8988T (cell line): ENCODE results near the gene C1QTNF4.
"Not testable (repeated sequence)": the region's sequence is repeated elsewhere in the genome, so short reads cannot be mapped to it uniquely, and the experiment has no call there.

ENCODE experiments used
- DNase-seq: peaks from one replicate; pipeline ENCODE4 v3.0.0; 2011

The C1QTNF4 gene

DNA sequence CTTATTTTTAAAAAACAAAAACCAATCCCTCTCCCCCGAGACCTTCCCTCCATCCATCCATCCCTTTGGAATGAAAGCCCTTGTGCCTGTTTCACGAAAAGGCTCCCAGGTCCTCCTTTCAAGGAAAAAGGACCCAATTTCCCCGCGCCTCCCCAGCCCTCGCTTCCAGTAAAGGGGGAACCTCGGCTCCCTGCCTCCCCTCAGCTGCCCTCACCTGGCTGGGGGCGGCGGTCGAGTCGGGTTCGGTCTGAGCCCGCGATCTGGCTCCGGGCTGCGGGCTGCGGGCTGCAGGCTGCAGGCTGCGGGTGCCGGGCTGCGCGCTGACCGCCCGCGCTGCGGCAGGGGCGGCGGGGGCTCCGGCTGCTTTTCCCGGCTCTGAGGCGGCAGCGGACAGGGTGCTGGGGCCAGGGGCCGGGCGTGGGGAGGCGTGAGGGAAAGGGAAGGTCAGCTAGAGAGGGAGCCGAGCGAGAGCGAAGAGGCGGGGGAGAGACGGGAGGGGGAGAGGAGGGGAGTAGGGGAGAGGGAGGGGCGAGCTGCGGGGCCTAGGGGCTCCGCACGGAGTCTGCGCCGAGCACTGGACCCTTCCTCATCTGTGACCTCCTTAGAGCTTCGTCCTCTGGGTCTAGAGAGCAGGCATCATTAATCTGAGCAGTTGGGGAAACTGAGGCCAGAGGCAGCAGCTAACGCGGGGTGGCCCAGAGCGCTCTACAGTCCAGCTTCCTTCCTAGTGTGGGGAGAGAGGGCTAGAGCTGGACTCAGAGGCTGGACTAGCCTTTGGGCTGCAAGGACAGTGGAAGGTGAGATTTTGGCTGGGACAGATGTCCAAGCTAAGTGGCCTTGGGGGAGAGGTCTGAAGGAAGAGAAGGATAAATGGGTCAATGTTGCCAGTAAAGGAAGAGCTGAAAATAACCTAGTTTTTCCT is at the start of gene C1QTNF4:
Gene C1QTNF4 (minus strand): TSS at position 478 of the 922 bp plus-strand sequence. CDS start 3,601 bp downstream, outside the sequence.
- DNase-seq, result no peak

DNA sequence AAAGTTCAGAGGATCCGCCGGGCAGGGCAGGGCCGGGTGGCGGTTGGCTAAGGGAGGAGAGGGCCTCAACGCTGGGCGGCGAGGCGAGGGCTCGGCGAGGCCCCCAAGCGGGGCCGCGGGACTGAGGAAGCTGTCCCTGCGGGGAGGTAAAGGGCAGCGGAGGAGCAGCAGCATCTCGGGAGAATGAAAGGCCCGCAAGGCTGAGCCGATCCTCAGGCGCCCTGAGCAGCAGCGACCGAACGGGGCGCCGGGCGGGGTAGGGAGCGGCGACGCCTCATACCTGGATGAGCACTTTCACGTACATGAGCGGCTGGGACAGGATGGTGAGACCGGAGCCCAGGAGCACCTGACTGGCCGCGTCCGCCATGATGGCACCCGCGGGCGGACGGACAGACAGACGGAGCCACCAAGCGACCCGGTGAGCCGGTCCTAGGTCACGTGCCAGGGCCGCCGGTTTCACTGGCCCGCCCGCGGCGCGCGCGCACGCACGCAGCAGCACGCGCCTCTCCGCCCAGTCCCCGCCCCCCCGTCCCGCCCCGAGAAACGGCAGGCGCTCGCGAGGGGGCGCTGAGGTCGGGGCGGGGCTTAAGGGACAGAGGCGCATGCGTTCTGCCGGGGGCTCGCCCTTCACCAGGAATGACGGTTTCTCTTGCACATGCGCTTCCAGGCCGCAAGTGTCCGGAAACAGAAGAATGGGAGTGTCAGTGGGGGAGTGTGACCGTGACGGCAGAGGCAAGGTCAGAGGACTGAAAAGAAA is 48.1 kb upstream of the C1QTNF4 start, which contains the start of gene MTCH2:
Gene MTCH2 (minus strand): TSS at position 461 of the 757 bp plus-strand sequence. CDS start 94 bp downstream, at position 367.
- DNase-seq, result peak; percentile 88

DNA sequence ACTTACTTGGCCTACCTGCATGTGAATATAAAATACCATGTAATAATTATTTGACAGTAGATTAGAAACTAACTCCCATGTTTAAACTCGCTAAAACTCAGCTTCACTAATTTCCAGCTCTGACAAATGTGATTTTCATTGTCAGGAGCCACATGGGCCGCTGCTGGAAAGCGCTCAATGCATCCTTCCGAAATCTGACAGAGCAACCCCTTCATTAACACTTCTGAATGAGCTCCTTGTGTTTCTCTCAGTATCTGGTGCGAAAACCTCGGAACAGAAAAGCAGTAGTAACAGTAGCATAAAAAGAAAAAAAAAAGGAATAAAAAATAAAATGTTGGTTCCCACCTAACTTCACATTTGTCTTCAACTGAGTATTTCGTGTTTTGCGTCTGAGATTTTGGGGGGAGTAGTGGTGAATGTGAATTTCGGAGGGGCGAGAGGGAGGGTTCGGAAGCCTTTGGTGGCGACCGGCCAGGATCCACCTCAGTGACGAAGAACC is 47.4 kb upstream of the C1QTNF4 start:
- no peak for DNase-seq

GRCh38 chr11:47640506-47640905 is 46.3 kb upstream of the C1QTNF4 start:
- not testable (repeated sequence) for DNase-seq

DNA sequence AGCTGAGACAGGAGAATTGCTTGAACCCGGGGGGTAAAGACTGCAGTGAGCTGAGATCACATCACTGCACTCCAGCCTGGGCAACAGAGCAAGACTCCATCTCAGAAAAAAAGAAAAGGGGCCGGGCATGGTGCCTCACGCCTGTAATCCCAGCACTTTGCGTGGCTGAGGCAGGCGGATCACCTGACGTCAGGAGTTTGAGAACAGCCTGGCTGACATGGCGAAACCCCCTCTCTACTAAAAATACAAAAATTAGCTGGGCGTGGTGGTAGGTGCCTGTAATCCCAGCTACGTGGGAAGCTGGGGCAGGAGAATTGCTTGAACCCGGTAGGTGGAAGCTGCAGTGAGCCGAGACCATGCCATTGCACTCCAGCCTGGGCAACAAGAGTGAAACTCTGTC is 42.1 kb upstream of the C1QTNF4 start:
- not testable (repeated sequence) for DNase-seq

GRCh38 chr11:47631473-47631872 is 37.3 kb upstream of the C1QTNF4 start:
- no peak for DNase-seq

GRCh38 chr11:47628026-47628425 is 33.8 kb upstream of the C1QTNF4 start:
- DNase-seq, result no peak

GRCh38 chr11:47626234-47626633 is 32.0 kb upstream of the C1QTNF4 start:
- DNase-seq, result no peak

- no peak for DNase-seq
These were observed 26.7 kb upstream of the C1QTNF4 start for GRCh38 chr11:47620836-47621378.

DNA sequence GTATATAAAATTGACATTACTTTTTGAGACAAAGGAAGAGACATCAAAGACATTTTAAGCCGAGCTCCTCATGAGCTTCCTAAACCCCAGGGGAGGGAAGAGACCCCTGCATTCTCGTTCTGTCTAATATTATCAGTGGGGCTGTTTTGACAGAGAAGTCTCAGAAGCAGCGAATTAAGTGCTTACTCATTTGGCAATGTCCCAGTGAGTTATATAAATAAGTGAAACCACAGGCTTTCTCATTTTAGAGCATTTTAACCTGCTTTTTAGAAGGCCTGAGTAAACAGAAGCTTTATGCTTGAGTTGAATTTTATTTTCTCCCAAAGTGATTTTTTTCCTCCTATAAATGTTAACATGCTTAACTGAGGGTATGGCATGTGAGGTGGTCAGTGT is 23.2 kb upstream of the C1QTNF4 start:
- no peak for DNase-seq

DNA sequence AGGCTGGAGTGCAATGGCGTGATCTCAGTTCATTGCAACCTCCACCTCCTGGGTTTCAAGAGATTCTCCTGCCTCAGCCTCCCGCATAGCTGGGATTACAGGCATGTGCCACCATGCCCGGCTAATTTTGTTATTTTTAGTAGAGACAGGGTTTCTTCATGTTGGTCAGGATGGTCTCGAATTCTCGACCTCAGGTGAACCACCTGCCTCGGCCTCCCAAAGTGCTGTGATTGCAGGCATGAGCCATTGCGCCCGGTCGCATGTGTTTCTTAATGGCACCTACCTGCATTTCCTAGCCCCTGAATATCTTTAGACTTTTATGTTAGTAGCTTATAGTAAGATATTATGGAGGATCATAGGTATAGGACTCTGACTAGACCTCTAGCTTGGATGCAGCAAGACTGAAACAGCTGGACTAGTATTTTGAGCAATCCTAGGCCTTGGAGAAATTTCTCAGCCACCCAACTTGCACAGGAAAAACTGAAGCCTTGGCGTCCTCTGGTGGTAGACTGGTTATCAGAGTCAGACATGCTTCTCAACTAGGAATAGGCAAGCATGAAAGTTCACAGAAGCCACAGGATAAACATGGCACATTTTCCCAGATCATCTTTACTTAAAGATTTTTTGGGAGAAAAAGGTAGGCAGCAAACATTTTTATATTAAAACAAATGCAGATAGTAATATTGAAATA is 22.7 kb upstream of the C1QTNF4 start:
- peak; percentile 56 for DNase-seq

- no peak for DNase-seq
These were observed 21.0 kb upstream of the C1QTNF4 start for GRCh38 chr11:47615249-47615648.

DNA sequence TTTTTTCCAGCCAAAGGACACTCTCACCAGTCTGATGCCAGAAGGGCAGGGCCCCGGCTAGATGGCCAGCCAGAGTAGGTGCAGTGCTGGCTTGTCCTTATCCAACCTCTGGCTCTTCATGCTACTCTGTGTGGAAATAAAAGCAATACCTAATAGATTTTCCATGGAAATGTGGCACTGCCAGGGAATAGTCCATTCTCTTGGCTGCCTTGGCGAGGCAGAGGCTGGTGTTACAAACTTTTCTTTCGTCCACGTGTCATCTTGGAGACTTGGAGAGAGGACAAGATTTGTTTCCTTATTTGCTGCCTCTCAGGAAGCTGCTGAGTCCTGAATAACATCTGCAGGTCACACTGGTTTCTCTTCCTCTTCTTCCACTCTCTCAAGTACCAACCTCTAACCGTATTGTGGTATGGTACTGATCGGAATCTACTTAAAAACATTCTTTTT is 17.2 kb upstream of the C1QTNF4 start:
- no peak for DNase-seq

DNA sequence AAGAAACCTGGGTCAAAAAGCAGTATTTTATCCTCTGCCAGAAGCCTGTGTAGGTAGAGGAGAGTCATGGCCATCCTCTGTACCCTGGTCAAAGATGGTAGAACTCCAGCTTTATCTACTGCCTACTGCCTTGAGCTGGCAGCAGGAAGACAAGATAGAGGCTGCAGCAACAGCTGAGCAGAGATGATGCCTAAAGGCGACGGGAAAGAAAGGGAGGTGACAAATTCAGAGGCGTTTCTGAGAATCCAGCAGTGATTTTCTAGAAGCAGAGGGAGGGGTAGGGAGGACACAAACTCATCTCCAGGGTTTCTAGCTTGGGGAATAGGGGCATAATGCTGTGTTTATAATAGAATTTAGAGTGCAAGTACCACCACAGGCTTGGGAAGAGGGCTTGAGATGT is 15.5 kb upstream of the C1QTNF4 start:
- DNase-seq, result no peak

DNA sequence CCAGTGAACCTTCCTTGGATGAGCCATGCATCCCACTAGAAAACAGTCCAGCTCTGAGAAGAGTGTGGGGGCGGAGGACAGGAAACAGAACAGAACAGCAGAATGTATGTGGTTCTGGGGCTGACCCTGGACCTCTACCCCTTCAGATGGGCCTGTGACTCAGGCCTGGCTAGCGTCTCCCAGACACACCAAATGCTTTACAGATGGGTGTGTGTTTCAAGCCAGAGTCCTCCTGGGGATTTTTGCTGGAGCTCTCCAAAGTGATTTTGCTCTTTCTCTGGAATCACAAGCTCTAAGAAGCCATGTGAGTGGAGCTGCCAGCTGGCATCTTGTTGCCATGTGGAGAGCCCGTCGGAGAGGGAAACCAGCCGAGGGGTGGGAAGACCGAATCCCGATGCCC is 13.2 kb upstream of the C1QTNF4 start:
- no peak for DNase-seq

DNA sequence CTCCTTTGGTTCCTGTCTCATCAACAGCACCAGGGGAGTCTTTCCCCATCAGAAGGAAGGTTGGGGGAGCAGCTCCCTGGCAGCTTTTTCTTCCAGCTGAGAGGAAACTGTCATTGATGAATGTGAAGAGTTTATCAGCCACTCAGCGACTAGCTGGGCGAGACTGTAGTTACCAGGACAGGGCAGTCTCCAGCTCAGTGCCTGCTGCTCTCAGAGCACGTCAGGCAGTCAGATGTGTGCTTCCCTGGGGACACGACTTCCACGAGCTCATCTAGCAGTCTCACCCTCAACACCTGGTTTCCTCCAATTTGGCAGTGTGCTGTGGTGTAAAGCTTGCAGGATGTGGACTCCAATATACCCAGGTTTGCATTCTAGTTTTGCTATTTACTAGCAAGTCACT is 12.5 kb upstream of the C1QTNF4 start:
- no peak for DNase-seq

GRCh38 chr11:47605921-47606320 is 11.7 kb upstream of the C1QTNF4 start:
- no peak for DNase-seq

DNA sequence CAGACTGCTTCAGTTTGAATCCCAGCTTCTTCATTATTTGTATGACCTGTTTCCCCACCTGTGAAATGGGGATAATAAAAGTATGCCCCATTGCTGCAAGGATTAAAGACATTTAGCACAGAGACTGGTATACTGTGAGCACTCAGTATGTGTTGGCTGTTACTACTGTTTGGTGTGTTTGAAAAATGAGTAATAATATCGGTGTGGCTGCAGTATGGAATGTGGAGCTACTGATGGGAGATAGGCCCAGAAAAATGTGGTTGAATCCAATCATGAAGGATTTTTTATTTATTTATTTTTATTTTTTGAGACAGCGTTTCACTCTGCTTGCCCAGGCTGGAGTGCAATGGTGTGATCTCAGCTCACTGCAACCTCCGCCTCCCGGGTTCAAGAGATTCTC is 9.1 kb upstream of the C1QTNF4 start:
- DNase-seq, result no peak

DNA sequence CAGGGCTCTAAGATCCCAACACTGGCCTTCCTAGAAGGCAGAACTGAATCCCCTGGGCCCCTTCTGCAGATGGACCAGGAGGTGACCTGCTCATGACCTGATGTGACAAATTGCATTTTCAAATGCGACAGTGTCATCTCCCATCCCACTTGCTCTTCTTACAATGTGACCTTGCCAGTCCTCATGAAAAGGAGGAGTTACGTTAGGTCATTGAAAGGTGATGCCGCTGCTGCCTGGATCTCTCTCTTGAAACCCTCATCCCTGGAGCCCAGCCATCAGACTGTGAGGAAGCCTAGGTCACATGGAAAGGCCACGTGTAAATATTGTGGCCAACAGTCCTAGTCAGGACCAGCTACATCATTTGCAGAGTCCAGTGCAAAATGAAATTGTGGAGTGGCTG is 5.7 kb upstream of the C1QTNF4 start:
- DNase-seq, result no peak

GRCh38 chr11:47595967-47596366 is 1.8 kb upstream of the C1QTNF4 start:
- no peak for DNase-seq

GRCh38 chr11:47595029-47595428 is 818 bp upstream of the C1QTNF4 start:
- no peak for DNase-seq

DNA sequence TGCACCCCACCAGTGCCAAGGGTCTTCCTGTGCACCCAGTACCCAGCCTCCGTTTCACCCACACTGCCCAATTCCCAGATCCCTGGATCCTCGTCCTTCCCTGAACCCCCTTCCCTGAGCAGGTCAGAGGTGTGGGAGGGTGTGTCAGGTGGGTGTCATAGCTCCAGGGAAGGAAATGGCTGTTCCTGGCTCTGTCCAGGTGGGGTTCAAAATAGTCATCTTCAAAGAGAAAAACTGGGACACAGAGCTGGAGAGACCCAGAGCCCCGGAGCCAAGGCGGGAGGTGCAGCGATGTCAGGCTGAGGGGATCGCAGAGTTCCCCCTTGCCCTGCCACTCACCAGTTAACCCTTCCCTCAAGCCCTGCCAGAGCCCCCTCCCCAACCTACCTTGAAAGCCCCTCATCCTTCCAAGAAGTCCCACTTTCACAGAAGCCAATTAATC is 698 bp downstream of the C1QTNF4 start:
- DNase-seq, result no peak

DNA sequence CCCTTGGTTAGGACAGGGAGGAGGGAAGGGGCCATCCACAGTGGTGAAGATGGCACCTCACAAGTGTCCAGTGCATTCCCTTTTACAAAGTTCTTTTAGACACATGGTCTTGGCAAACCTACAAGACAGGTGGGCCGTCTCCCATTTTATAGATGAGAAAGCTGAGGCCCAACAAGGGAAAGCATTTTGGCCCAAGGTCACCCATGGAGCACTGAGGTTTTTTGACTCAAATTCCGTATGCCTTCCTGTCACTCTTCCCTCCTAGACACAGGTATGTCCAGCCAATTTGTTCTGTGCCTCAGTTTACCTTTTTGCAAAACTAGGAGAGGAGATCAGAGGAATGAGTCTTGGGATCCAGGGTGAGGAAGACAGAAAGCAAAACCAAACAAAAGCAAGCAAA is 1.2 kb downstream of the C1QTNF4 start:
- no peak for DNase-seq
